Measurements from ENCODE around the gene ARHGEF4. TPM values are rescaled to one million over a fixed set of nuclear protein-coding genes. Genes with fewer than 3 reads are reported as not detected.

Gene ARHGEF4
- total RNA-seq, 1 experiment from 2014 or later: 21.8 TPM

- H3K4me3 Mint-ChIP-seq: no peak overlapping the region
- no peaks in the 10 kb centered on the region for H3K27me3 Mint-ChIP-seq (ENCODE audit: low read depth)
- peaks cover 3% of the 10 kb centered on the region; the same call in 1 of the 2 replicates for H3K9me3 Mint-ChIP-seq
- ChIA-PET POLR2A (no interaction called here), CTCF (interaction anchor here (0.7 to 1.3 kb wide), 3 partner anchors 46 to 121 kb away, joined by 3 to 6 read pairs (median 3); no protein-coding TSS in a partner anchor)
- no peak overlapping the region for H3K27ac Mint-ChIP-seq
- ATAC-seq: peak; percentile 27
- H3K36me3 Mint-ChIP-seq: no peaks in the 10 kb centered on the region
- peak; percentile 34 for DNase-seq (ENCODE audit: low spot score)
- TF ChIP-seq IRF2 (CRISPR knock-in tag; IDR thresholded peaks at IDR 0.05; ENCODE audit: borderline replicate concordance, low read depth) (no peak), AFF4 (CRISPR knock-in tag; IDR thresholded peaks at IDR 0.05; ENCODE audit: borderline replicate concordance) (no peak), FOXK1 (CRISPR knock-in tag; IDR thresholded peaks at IDR 0.05) (no peak), E2F5 (CRISPR knock-in tag; IDR thresholded peaks at IDR 0.05) (no peak), ELF4 (CRISPR knock-in tag; IDR thresholded peaks at IDR 0.05; ENCODE audit: low read depth) (no peak), ATF3 (CRISPR knock-in tag; conservative IDR thresholded peaks at IDR 0.05) (no peak), CREM (CRISPR knock-in tag; IDR thresholded peaks at IDR 0.05) (no peak), SOX15 (CRISPR knock-in tag; IDR thresholded peaks at IDR 0.05) (no peak)
- TF ChIP-seq, protein P1, sequence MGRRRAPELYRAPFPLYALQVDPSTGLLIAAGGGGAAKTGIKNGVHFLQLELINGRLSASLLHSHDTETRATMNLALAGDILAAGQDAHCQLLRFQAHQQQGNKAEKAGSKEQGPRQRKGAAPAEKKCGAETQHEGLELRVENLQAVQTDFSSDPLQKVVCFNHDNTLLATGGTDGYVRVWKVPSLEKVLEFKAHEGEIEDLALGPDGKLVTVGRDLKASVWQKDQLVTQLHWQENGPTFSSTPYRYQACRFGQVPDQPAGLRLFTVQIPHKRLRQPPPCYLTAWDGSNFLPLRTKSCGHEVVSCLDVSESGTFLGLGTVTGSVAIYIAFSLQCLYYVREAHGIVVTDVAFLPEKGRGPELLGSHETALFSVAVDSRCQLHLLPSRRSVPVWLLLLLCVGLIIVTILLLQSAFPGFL (CRISPR knock-in tag; IDR thresholded peaks at IDR 0.05; ENCODE audit: borderline replicate concordance): no peak
- TF ChIP-seq, protein P2, sequence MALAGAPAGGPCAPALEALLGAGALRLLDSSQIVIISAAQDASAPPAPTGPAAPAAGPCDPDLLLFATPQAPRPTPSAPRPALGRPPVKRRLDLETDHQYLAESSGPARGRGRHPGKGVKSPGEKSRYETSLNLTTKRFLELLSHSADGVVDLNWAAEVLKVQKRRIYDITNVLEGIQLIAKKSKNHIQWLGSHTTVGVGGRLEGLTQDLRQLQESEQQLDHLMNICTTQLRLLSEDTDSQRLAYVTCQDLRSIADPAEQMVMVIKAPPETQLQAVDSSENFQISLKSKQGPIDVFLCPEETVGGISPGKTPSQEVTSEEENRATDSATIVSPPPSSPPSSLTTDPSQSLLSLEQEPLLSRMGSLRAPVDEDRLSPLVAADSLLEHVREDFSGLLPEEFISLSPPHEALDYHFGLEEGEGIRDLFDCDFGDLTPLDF (CRISPR knock-in tag; IDR thresholded peaks at IDR 0.05): no peak
- H3K4me1 Mint-ChIP-seq: peaks cover 16% of the 10 kb centered on the region
These were observed 81.7 kb downstream of the ARHGEF4 start for GRCh38 chr2:130918393-130918792.

DNA sequence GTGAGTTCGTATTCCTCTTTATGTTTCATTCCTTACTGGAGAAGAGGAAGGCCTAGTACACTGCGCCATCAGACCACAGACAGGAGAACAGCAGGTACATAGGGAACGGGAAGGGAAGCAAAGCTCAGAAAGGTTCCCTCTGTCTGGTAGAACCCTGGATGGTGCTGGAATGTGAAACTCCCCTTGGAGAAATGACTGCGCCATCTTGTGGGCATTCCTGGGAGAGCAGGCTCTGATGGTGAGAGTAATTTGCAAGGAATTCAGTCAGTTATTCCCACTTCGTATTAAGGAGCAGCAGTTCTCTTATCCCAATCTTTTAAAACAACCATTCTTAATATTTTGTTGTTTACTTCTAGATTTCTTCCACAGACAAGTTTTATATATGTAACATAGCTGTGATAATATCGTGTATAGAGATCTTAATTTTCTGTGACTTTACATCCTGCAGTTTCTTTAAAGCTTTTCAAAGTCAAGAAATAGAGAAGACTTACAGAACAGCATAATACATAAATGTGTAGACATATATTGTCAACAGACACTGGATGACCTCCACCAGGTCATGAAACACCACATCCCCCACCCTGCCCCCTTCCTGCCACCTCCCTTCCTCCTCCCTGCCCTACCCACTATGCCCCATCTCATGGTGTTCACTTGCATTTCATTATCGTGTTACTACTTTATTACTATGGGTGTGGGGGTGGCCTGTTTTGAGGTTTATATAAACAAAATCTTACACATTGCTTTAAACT is 83.9 kb downstream of the ARHGEF4 start:
- peak; percentile 77 for ATAC-seq
- Mint-ChIP-seq H3K9me3 (peaks cover 18% of the 10 kb centered on the region), H3K36me3 (peaks cover 9% of the 10 kb centered on the region), H3K4me3 (no peak overlapping the region), H3K27me3 (ENCODE audit: low read depth) (no peaks in the 10 kb centered on the region), H3K27ac (no peak overlapping the region), H3K4me1 (peaks cover 16% of the 10 kb centered on the region)
- DNase-seq (ENCODE audit: low spot score): peak; percentile 92
- ChIA-PET CTCF (interaction anchor here (0.5 to 1.4 kb wide), 29 partner anchors 8 to 227 kb away, joined by 3 to 36 read pairs (median 5); partner anchors contain the start of genes ARHGEF4 and FAM168B), POLR2A (no interaction called here)
- TF ChIP-seq FOXP1 (CRISPR knock-in tag; IDR thresholded peaks at IDR 0.05; ENCODE audit: borderline replicate concordance): no peak
- TF ChIP-seq, protein P3, sequence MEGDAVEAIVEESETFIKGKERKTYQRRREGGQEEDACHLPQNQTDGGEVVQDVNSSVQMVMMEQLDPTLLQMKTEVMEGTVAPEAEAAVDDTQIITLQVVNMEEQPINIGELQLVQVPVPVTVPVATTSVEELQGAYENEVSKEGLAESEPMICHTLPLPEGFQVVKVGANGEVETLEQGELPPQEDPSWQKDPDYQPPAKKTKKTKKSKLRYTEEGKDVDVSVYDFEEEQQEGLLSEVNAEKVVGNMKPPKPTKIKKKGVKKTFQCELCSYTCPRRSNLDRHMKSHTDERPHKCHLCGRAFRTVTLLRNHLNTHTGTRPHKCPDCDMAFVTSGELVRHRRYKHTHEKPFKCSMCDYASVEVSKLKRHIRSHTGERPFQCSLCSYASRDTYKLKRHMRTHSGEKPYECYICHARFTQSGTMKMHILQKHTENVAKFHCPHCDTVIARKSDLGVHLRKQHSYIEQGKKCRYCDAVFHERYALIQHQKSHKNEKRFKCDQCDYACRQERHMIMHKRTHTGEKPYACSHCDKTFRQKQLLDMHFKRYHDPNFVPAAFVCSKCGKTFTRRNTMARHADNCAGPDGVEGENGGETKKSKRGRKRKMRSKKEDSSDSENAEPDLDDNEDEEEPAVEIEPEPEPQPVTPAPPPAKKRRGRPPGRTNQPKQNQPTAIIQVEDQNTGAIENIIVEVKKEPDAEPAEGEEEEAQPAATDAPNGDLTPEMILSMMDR (IDR thresholded peaks at IDR 0.05): peak; percentile 86
- TF ChIP-seq TEAD1 (CRISPR knock-in tag; IDR thresholded peaks at IDR 0.05): peak; percentile 93; the same call in 1 of the 2 replicates
